Hematopoietic multipotent progenitor cell treated with erythropoietin and hydrocortisone succinate and interleukin-3 and kit ligand, for 6 days (in vitro differentiated cells): ENCODE data around the gene TREML2.
"Not testable (repeated sequence)": the region's sequence is repeated elsewhere in the genome, so short reads cannot be mapped to it uniquely, and the experiment has no call there.

Source experiments
- DNase-seq: peaks from one replicate; pipeline ENCODE4 v3.0.0-alpha.2; 2015

Gene TREML2

DNA sequence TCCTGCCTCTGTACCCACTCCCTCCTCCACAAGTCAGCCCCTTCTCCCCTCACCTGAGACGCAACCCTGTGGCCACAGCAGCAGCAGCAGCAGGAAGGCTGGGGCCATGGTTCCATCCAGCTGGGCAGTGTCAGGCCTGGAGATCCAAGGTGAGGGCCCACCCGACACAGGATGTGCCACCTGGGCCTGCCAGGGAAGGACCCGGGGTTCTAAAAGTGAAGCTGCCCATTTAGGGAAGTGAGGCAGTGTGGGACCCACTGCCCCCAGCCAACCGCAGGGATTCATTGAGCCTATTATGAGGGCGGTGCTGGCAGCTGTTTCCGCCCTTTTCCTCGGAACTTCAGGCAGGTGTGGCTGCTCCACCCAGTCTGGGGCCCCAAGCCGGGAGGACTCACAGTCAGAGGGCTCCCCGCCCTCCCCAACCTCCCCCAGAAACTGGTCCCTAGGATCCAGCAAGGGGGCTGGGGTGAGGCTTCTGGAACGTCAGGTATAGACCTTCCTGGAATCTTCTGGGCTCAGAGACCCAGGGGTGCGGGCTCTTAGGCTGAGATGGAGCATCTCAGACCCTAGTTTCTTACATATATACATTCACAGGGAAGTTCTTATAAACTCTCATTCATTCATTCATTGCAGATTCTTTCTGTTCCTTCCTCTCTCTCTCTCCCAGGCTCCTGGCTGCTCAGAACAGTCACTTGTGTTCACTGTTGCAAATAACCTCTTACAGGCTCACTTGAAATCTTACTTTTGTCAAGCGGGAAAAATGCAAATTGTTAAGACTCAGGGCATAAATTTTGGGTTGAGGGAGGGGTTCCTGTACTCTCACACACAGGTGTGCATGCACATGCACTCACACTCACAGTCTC, at the start of gene TREML2:
TREML2 (minus strand) TSS at position 249 of the 863 bp plus-strand sequence; CDS start at position 108, 141 bp downstream.
- peak; percentile 86 for DNase-seq

GRCh38 chr6:41247882-41248705, 47.1 kb upstream of the TREML2 start:
- peak; percentile 36 for DNase-seq

DNA sequence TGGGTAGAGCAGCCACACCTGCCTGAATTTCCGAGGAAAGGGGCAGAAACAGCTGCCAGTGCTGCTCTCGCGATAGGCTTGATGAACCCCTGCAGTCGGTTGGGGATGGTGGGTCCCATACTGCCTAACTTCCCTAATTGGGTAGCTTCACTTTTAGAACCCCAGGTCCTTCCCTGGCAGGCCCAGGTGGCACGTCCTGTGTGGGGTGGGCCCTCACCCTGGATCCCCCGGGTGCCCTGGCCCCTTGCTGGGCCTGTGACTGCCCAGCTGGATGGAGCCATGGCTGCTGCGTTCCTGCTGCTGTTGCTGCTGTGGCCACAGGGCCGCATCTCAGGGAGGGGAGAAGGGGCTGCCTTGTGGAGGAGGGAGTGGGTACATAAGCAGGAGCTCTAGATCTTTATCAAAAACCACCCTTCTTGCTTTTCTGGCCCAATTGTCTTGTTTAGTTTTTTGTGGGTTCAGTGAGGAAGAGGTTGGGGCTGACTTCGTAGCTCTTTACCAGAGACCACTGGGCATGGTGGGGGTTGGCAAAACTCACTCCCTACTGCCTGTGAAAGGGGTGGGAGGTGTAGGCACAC, 46.4 kb upstream of the TREML2 start:
- no peak for DNase-seq

GRCh38 chr6:41246529-41246928, 45.6 kb upstream of the TREML2 start:
- DNase-seq, result not testable (repeated sequence)

GRCh38 chr6:41239467-41240159, 38.7 kb upstream of the TREML2 start:
- no peak for DNase-seq

- DNase-seq, result no peak
Measured at GRCh38 chr6:41237128-41237527, 36.2 kb upstream of the TREML2 start.

DNA sequence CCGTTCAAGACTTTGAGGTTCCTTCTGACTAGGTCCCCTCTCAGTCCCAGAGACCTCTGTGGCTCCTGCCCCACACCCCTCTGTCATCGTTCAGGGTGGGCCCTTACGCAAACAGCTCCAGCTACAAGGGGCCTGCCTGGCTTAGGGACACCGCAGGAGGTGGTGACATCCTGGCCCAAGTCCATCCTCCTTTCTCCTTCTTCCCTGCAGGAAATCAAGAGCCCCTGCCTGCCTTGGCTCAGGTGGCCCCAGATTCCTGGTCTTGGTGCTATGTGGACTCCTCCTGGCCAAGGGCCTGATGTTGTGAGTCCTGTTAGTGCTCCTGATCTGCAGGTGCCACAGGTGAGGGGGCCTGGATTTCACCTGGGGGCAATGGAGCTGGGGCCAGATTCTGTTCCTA, 35.3 kb upstream of the TREML2 start:
- no peak for DNase-seq

GRCh38 chr6:41232667-41233066, 31.7 kb upstream of the TREML2 start:
- DNase-seq, result no peak

DNA sequence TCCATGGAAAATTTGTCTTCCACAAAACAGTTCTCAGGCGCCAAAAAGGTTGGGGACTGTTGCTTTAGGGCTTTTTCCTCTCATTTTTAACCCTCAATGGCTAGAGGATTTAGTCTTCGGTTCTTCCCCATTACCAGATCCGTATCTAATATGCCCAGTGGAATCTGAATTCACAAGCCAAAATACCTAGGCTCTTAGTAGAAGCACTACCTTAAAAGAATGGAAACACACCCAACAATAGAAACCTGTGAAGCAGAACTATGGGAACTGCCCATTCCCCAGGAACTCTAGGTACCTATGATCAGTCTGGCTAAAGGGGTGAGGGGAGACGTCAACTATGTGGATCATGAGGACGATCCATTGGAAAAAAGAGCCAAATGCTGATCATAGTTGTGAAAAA, 30.3 kb upstream of the TREML2 start:
- no peak for DNase-seq

DNA sequence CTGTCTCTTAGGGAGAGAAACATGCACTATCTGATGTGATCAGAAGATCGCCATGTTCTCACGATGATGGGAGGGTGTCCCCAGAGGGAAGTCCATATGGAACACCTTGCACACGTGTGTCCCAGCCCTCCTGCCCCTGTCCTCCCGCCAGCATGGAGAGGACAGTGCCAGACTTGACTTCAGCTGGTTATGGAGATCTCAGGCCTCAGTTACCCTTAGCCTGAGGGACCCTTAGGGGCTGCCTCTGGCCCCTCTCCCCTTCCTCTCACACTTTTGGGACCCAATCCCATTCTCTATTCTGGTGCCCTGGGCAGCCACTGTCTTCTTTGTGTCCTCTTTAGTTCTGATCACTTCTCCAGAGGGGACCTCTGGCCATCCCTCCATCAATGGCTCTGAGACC, 28.8 kb upstream of the TREML2 start:
- no peak for DNase-seq

- DNase-seq, result peak; percentile 44
Measured at GRCh38 chr6:41228616-41229015, 27.7 kb upstream of the TREML2 start.

GRCh38 chr6:41228096-41228495, 27.1 kb upstream of the TREML2 start, which contains the start of gene TREML4:
TREML4 (plus strand) TSS chr6:41228349; CDS start chr6:41228428, 79 bp downstream.
- peak; percentile 70 for DNase-seq

GRCh38 chr6:41226752-41227151, 25.8 kb upstream of the TREML2 start:
- no peak for DNase-seq

- DNase-seq, result no peak
Measured at GRCh38 chr6:41224800-41225199, 23.9 kb upstream of the TREML2 start.

- DNase-seq, result peak; percentile 27
Measured at GRCh38 chr6:41222513-41222912, 21.6 kb upstream of the TREML2 start.

- DNase-seq, result no peak
Measured at GRCh38 chr6:41222045-41222444, 21.1 kb upstream of the TREML2 start.

DNA sequence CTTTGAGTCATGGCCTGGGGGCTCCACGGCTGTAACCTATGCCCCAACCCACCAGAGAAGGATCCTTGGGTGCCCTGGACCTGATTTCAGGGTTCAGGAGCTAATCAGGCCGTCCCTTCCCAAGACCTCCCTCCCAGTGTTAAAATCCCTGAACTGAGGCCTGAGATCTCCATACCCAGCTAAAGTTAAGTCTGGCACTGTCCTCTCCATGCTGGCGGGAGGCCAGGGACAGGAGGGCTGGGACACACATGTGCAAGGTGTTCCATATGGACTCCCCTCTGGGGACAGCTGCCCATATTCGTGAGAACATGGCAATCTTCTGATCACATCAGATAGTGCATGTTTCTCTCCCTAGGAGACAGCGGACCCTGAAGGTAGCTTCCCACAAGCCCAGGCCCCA, 15.7 kb upstream of the TREML2 start:
- no peak for DNase-seq

- DNase-seq, result no peak
Measured at GRCh38 chr6:41215777-41216176, 14.8 kb upstream of the TREML2 start.

GRCh38 chr6:41214559-41215238, 13.8 kb upstream of the TREML2 start:
- DNase-seq, result no peak

DNA sequence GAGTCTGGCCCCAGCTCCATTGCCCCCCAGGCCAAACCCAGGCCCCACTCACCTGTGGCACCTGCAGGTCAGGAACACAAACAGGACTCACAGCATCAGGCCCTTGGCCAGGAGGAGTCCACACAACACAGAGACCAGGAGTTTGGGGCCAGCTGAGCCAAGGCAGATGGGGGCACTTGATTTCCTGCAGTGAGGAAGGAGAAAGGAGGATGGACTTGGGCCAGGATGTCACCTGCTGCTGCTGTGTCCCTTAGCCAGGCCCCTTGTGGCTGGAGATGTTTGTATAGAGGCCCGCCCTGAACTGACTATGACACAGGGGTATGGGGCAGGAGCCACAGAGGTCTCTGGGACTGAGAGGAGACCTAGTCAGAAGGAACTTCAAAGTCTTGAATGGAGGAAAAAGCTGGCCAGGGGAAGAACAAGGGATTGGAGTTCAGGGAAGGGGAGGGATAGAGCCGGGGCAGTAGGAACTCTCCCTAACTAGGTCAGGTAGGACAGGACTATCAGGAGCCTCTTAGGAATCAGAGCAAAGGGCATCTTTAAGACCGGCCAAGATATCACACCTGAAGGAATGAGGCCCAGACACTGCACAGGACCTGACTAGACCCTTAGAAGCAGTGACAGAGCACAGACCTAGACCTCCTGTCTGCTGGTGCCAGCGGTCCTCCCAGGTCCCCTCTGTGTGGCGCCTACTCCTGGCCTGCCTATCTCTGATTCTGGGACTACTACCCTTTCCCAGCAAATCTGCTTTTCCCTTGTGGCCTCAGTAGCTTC, 8.8 kb upstream of the TREML2 start:
- no peak for DNase-seq

- no peak for DNase-seq
Measured at GRCh38 chr6:41208439-41209106, 7.6 kb upstream of the TREML2 start.
